Kidney epithelial cell (primary cell): ENCODE results near the gene ADCY10. TPM values are rescaled to one million over a fixed set of nuclear protein-coding genes. Genes with fewer than 3 reads are reported as not detected.

Experiments used
- DNase-seq: peaks from one replicate; pipeline ENCODE4 v3.0.0-alpha.2; 2010; ENCODE audit warnings: low read depth
- H3K27me3 ChIP-seq: 2 replicates; pipeline ENCODE4 v1.6.0; 2011; ENCODE audit warnings: low read length; ENCODE audit not compliant: control insufficient read depth, insufficient read depth
- H3K36me3 ChIP-seq: 2 replicates; pipeline ENCODE4 v1.5.1; 2011; ENCODE audit warnings: low read length; ENCODE audit not compliant: control insufficient read depth, insufficient read depth
- H3K4me3 ChIP-seq: 2 replicates; pipeline ENCODE4 v1.5.1; 2011; ENCODE audit warnings: low read depth, mild to moderate bottlenecking, control low read depth, low read length
- CTCF ChIP-seq: IDR thresholded peaks from 2 replicates; pipeline ENCODE4 v1.5.1; 2011; ENCODE audit warnings: mild to moderate bottlenecking, moderate library complexity, low read length, control low read depth, inconsistent platforms; ENCODE audit not compliant: insufficient read depth, poor library complexity, severe bottlenecking
- total RNA-seq: library from RNA; depleted of rRNA; stranded (reverse); fragments of >200 nt; gene quantifications from 2 replicates; pipeline ENCODE4 v1.2.3, GENCODE V29; 2015

Gene ADCY10
- total RNA-seq, 1 donor from 2014 or later = not detected

GRCh38 chr1:167782946-167783345 lies 131.0 kb downstream of the ADCY10 start:
- H3K36me3 ChIP-seq = no peaks in the 10 kb centered on the region

GRCh38 chr1:167781558-167781957 lies 132.4 kb downstream of the ADCY10 start:
- TF ChIP-seq CTCF = no peak
- no peaks in the 10 kb centered on the region for H3K27me3 ChIP-seq
- no peak for DNase-seq
- no peak overlapping the region for H3K4me3 ChIP-seq
- no peaks in the 10 kb centered on the region for H3K36me3 ChIP-seq

More at GRCh38 chr1:167782946-167783345, 131.0 kb downstream of the ADCY10 start:
- Histone ChIP-seq H3K4me3 (no peak overlapping the region), H3K27me3 (no peaks in the 10 kb centered on the region)
- no peak for DNase-seq
- no peak for TF ChIP-seq CTCF

- DNase-seq = no peak
- Histone ChIP-seq H3K27me3 (no peaks in the 10 kb centered on the region), H3K4me3 (no peak overlapping the region), H3K36me3 (no peaks in the 10 kb centered on the region)
- no peak for TF ChIP-seq CTCF
Observed at GRCh38 chr1:167777269-167777650, 136.7 kb downstream of the ADCY10 start.

- H3K27me3 ChIP-seq = no peaks in the 10 kb centered on the region
- peaks cover 1% of the 10 kb centered on the region for H3K36me3 ChIP-seq
- TF ChIP-seq CTCF = no peak
- DNase-seq = no peak
- no peak overlapping the region for H3K4me3 ChIP-seq
Observed at GRCh38 chr1:167776616-167777268, 137.2 kb downstream of the ADCY10 start.

- Histone ChIP-seq H3K36me3 (peaks cover 1% of the 10 kb centered on the region), H3K27me3 (no peaks in the 10 kb centered on the region), H3K4me3 (no peak overlapping the region)
- no peak for TF ChIP-seq CTCF
- no peak for DNase-seq
Observed at GRCh38 chr1:167776151-167776550, 137.8 kb downstream of the ADCY10 start.

GRCh38 chr1:167775178-167775577 lies 138.8 kb downstream of the ADCY10 start:
- no peak for TF ChIP-seq CTCF
- no peaks in the 10 kb centered on the region for H3K27me3 ChIP-seq
- peaks cover 1% of the 10 kb centered on the region for H3K36me3 ChIP-seq
- H3K4me3 ChIP-seq = no peak overlapping the region
- no peak for DNase-seq
